ENCODE data around the gene CLTRN.
"Not testable (repeated sequence)": the region's sequence is repeated elsewhere in the genome, so short reads cannot be mapped to it uniquely, and the experiment has no call there.

Gene CLTRN

DNA sequence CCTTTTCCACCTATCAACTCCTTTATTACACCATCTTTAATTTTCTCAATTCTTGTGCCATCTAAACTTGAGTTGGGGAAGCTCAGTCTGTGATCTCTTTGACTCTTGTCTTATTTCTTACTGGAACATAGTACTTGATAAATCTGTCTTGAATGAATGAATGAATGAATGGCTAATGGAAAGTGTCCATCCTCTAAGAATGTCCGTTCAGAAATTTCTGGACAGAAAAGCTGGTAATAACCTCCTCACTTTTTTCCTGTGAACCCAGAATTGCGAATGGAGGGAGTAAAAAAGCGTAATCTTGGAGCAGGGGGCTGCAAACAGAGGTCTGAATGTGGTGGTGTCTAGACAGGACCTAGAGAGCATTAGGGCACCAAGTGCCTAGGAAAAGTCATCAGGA is 9.4 kb upstream of the CLTRN start:
- no peaks in the 10 kb centered on the region for H3F3A ChIP-seq (ENCODE audit: low read depth)
- peaks cover 34% of the 10 kb centered on the region for H3K79me2 ChIP-seq (ENCODE audit: insufficient read depth, low read length)
- H3K9me2 ChIP-seq (replicated peaks; ENCODE audit: low read depth, low read length), result no peaks in the 10 kb centered on the region
- H3K4me3 ChIP-seq (ENCODE audit: low read length, poor library complexity, severe bottlenecking), result peak overlapping the region; percentile 91
- H3K4me2 ChIP-seq (ENCODE audit: low read depth, low read length, poor library complexity, severe bottlenecking), result peak overlapping the region; percentile 86
- no peaks in the 10 kb centered on the region for H3K27me3 ChIP-seq (ENCODE audit: insufficient read depth, low read length, poor library complexity, severe bottlenecking)
- H3K9ac ChIP-seq (ENCODE audit: low read depth, low read length, poor library complexity, severe bottlenecking), result peak overlapping the region; percentile 92
- no peaks in the 10 kb centered on the region for H3K9me3 ChIP-seq (ENCODE audit: insufficient read depth, low read depth, low read length)
- TF ChIP-seq, protein P1, sequence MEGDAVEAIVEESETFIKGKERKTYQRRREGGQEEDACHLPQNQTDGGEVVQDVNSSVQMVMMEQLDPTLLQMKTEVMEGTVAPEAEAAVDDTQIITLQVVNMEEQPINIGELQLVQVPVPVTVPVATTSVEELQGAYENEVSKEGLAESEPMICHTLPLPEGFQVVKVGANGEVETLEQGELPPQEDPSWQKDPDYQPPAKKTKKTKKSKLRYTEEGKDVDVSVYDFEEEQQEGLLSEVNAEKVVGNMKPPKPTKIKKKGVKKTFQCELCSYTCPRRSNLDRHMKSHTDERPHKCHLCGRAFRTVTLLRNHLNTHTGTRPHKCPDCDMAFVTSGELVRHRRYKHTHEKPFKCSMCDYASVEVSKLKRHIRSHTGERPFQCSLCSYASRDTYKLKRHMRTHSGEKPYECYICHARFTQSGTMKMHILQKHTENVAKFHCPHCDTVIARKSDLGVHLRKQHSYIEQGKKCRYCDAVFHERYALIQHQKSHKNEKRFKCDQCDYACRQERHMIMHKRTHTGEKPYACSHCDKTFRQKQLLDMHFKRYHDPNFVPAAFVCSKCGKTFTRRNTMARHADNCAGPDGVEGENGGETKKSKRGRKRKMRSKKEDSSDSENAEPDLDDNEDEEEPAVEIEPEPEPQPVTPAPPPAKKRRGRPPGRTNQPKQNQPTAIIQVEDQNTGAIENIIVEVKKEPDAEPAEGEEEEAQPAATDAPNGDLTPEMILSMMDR (conservative IDR thresholded peaks at IDR 0.05; ENCODE audit: low read length), result no peak
- no peak for TF ChIP-seq EZH2phosphoT487 (IDR thresholded peaks at IDR 0.05; ENCODE audit: borderline replicate concordance)
- H3K36me3 ChIP-seq (ENCODE audit: insufficient read depth, low read length), result no peaks in the 10 kb centered on the region
- no peak overlapping the region for H2AFZ ChIP-seq (ENCODE audit: low read length)
- H3K4me1 ChIP-seq (ENCODE audit: insufficient read depth, low read length, poor library complexity, severe bottlenecking), result no peaks in the 10 kb centered on the region
- H4K20me1 ChIP-seq (ENCODE audit: insufficient read depth, low read length, poor library complexity, severe bottlenecking), result peaks cover 20% of the 10 kb centered on the region

- TF ChIP-seq, protein P1 (conservative IDR thresholded peaks at IDR 0.05; ENCODE audit: low read length), result no peak
- no peak for TF ChIP-seq EZH2phosphoT487 (IDR thresholded peaks at IDR 0.05; ENCODE audit: borderline replicate concordance)
- no peaks in the 10 kb centered on the region for H3K4me1 ChIP-seq (ENCODE audit: insufficient read depth, low read length, poor library complexity, severe bottlenecking)
- no peaks in the 10 kb centered on the region for H3F3A ChIP-seq (ENCODE audit: low read depth)
- no peak overlapping the region for H3K9ac ChIP-seq (ENCODE audit: low read depth, low read length, poor library complexity, severe bottlenecking)
- no peaks in the 10 kb centered on the region for H3K36me3 ChIP-seq (ENCODE audit: insufficient read depth, low read length)
- no peak overlapping the region for H3K4me2 ChIP-seq (ENCODE audit: low read depth, low read length, poor library complexity, severe bottlenecking)
- no peak overlapping the region for H2AFZ ChIP-seq (ENCODE audit: low read length)
- peaks cover 20% of the 10 kb centered on the region for H4K20me1 ChIP-seq (ENCODE audit: insufficient read depth, low read length, poor library complexity, severe bottlenecking)
- no peaks in the 10 kb centered on the region for H3K9me3 ChIP-seq (ENCODE audit: insufficient read depth, low read depth, low read length)
- no peak overlapping the region for H3K4me3 ChIP-seq (ENCODE audit: low read length, poor library complexity, severe bottlenecking)
- H3K27me3 ChIP-seq (ENCODE audit: insufficient read depth, low read length, poor library complexity, severe bottlenecking), result no peaks in the 10 kb centered on the region
- H3K9me2 ChIP-seq (replicated peaks; ENCODE audit: low read depth, low read length), result no peaks in the 10 kb centered on the region
- H3K79me2 ChIP-seq (ENCODE audit: insufficient read depth, low read length), result peaks cover 24% of the 10 kb centered on the region
These were observed 8.3 kb upstream of the CLTRN start for GRCh38 chrX:15672881-15673280.

DNA sequence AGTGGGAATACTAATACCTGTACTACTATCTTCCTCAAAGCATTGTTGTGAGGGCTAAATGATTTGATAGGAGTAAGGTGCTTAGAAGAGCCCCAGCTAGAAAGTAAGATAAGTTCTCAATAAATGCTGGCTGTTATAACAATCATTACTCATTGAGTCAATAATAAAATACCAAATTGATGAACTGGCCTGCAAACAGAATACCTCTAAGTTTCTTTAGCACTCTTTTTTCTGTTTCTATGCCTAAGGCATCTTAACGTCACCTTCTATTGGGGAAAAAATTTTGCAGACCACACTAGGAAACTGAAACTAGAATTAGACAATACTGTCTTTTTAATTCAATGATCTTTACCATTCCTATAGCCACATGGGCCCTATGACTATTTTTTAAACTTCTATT is 1.2 kb downstream of the CLTRN start:
- H3K4me3 ChIP-seq (ENCODE audit: low read length, poor library complexity, severe bottlenecking), result no peak overlapping the region
- H3K36me3 ChIP-seq (ENCODE audit: insufficient read depth, low read length), result no peaks in the 10 kb centered on the region
- H3K79me2 ChIP-seq (ENCODE audit: insufficient read depth, low read length), result no peaks in the 10 kb centered on the region
- H3K4me2 ChIP-seq (ENCODE audit: low read depth, low read length, poor library complexity, severe bottlenecking), result no peak overlapping the region
- no peak overlapping the region for H3K9ac ChIP-seq (ENCODE audit: low read depth, low read length, poor library complexity, severe bottlenecking)
- no peak for TF ChIP-seq EZH2phosphoT487 (IDR thresholded peaks at IDR 0.05; ENCODE audit: borderline replicate concordance)
- TF ChIP-seq, protein P1 (conservative IDR thresholded peaks at IDR 0.05; ENCODE audit: low read length), result no peak
- no peaks in the 10 kb centered on the region for H4K20me1 ChIP-seq (ENCODE audit: insufficient read depth, low read length, poor library complexity, severe bottlenecking)
- no peaks in the 10 kb centered on the region for H3K9me2 ChIP-seq (replicated peaks; ENCODE audit: low read depth, low read length)
- H3K4me1 ChIP-seq (ENCODE audit: insufficient read depth, low read length, poor library complexity, severe bottlenecking), result no peaks in the 10 kb centered on the region
- no peaks in the 10 kb centered on the region for H3K27me3 ChIP-seq (ENCODE audit: insufficient read depth, low read length, poor library complexity, severe bottlenecking)
- no peak overlapping the region for H2AFZ ChIP-seq (ENCODE audit: low read length)
- no peaks in the 10 kb centered on the region for H3F3A ChIP-seq (ENCODE audit: low read depth)
- H3K9me3 ChIP-seq (ENCODE audit: insufficient read depth, low read depth, low read length), result no peaks in the 10 kb centered on the region

DNA sequence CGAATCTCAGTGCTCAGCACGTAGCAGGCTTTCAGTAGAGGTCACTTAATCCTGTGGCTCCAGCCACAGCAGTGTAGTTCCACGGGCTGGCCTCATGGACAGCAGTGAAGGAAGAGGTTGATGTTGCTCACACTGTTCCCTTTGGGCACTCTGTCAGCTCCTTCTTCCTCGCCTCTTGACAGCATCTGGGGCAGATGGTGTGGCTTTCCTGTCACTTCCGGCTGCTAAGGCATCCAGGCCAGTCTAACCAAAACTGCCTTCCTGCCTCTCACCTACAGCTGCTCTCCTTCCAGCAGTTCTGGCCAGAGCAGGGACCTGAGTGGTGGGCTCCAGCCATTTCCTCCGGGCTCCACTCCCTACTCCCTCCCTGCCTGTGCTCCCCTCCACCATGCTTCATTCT is 9.8 kb downstream of the CLTRN start:
- not testable (repeated sequence) for H3K9me2 ChIP-seq (replicated peaks; ENCODE audit: low read depth, low read length); H2AFZ ChIP-seq (ENCODE audit: low read length); H4K20me1 ChIP-seq (ENCODE audit: insufficient read depth, low read length, poor library complexity, severe bottlenecking); H3F3A ChIP-seq (ENCODE audit: low read depth); H3K4me1 ChIP-seq (ENCODE audit: insufficient read depth, low read length, poor library complexity, severe bottlenecking); H3K4me3 ChIP-seq (ENCODE audit: low read length, poor library complexity, severe bottlenecking); H3K79me2 ChIP-seq (ENCODE audit: insufficient read depth, low read length); H3K9me3 ChIP-seq (ENCODE audit: insufficient read depth, low read depth, low read length); H3K9ac ChIP-seq (ENCODE audit: low read depth, low read length, poor library complexity, severe bottlenecking); H3K27me3 ChIP-seq (ENCODE audit: insufficient read depth, low read length, poor library complexity, severe bottlenecking); H3K4me2 ChIP-seq (ENCODE audit: low read depth, low read length, poor library complexity, severe bottlenecking); H3K36me3 ChIP-seq (ENCODE audit: insufficient read depth, low read length)
